IPS-NIHi11 (cell line): Measurements from ENCODE around the gene CCNQ.
A peak's percentile ranks its signal among the peaks of the same experiment; 100 is the strongest.

Experiments used
- DNase-seq: peaks from one replicate; pipeline ENCODE4 v3.0.0; 2012; ENCODE audit warnings: mixed read lengths, low spot score

Gene CCNQ

DNA sequence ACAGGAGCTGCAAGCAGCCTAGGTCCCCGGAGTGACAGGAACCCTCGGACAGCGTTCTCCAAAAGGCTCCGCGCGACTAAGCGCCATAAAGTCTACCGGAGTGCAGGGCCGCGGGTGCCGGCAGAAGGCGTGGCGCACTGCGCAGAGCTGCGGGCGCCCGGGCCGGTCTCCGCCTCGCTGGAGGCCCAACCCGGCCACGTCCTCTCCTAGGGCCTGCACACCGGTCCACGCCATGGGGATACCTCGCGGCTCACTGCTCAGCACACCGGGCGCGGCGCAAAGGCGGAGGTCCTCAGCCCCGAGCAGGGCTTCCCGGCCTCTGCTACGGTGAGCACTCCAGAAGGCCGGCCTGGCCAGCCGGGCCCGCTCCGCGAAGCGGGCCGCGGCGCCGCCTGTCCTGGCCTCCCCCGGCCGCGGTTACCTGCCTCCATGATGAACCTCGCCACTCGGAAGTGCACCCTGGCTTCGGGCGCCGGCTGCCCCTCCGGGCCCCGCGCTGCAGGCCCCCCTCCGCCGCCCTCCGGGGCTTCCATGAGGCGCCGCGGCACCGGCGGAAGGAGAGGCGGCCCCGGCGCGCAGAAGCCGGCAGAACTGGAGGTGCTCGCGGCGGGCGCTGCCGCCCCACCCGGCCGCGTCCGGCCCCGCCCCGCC is at the start of gene CCNQ:
TSS of gene CCNQ (minus strand) at position 599 of the 651 bp plus-strand sequence. CDS start at position 533, 66 bp downstream.
- DNase-seq: peak; percentile 39

DNA sequence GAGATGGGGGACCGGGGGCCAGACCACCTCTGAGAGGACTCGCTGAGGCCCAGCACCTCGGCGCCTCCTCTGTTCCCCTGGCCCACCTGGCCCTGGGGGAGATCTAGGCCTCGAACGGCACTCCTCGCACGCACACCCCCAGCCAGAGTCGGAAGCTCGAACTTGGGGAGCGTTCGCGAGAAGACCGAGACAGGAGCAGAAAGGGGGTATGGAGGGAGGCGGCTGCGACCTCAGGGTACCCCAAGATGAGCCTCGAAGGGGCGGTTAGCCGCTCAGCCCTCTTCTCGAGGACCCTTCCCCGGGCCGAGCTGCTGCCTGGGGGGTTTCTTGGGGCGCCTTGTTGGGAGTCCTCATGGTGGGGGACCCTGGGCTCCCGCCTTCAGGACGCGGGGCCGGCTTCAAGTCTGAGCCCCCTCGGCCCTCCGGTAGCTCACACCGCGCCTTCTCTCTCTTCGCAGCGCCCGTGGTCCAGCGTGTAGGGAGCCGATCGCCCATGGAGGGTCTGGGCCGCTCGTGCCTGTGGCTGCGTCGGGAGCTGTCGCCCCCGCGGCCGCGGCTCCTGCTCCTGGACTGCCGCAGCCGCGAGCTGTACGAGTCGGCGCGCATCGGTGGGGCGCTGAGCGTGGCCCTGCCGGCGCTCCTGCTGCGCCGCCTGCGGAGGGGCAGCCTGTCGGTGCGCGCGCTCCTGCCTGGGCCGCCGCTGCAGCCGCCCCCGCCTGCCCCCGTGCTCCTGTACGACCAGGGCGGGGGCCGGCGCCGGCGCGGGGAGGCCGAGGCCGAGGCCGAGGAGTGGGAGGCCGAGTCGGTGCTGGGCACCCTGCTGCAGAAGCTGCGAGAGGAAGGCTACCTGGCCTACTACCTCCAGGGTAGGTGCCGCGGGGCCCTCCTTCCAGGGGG is 48.8 kb upstream of the CCNQ start:
- DNase-seq: no peak

DNA sequence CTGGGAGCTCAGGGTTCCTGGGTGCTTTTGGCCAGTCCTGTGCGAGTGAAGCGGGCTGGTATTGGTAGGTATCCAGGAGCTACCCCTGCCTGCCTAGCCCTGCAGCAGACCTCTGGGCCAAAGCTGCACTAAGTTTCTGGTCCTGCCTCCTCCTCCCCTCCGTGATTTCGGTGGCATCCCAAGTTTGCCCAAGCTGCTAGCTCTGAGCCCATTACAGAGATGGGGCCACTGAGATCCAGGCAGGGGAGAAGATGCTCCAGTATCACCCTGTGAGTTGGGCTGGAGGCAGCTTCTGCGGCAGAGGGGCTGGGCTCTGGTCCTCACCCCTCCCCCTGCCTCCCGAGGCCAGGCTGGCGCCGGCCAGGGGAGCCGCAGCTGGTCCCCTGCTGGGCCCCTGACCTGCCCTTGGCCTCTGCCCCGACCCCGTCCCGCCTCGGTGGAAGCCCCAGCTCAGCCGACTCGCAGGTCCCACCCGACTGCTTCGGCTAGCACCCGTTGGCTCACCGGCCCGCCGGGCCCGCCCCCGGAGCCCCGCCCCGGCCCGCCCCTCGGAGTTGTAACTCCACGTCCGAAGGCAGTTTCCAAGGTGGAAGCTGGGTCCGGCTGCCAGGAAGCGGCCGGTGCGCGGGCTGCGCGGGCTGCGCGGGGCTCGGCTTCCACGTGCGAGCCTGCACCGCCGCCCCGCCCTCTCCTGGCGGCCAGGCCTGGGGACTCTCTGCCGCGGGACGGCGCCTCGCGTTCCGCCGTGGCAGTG is 47.9 kb upstream of the CCNQ start, which contains the start of gene DUSP9:
TSS of gene DUSP9 (plus strand) at position 584 of the 754 bp plus-strand sequence. CDS start 751 bp downstream, outside the sequence.
- peak; percentile 78 for DNase-seq

DNA sequence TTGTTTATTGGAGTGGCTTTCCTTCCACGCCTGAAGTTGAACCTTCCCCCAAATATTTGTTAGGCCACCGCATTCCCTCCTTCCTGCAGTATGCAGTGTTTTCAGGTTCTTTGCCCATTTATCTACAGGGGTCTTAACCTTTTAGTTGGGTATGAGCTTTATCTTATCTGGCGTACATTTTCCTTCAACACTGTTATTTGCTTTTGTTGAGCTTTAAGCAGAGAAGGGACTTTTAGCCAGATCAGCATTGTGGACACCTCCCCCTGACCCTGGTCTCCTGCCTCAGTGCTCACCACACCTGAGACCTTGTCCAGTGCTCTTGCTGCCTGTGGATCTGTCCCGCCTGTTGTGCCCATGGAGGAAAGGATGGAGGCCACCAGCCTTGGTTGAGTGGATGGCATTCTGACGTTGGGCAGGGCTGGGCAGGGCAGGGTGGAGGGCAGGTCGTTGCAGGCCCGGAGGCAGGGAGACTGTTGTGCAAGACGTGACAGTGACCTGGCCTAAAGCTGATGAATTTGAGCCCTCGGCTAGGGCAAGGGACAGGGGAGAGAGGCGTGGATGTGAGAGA is 47.1 kb upstream of the CCNQ start:
- no peak for DNase-seq

DNA sequence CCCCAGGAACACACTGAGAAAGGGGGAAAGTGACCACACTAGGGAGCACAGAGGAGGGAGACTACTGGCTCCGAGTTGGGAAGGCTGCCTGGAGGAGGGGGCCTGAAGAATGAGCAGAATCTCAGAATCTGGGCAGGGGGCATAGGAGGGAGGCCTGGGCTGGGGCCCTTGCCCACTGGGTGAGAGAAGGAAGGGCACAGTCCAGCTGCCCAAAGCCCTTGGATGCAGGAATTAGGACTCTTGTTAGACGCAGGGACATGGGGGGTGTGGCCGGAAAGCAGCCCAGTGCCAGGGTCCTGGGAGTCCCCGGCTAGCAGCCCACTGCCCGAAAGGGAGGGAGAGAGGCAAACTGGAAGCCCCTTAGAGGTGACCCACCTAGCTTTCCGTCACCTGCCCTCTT is 46.2 kb upstream of the CCNQ start:
- DNase-seq: no peak

DNA sequence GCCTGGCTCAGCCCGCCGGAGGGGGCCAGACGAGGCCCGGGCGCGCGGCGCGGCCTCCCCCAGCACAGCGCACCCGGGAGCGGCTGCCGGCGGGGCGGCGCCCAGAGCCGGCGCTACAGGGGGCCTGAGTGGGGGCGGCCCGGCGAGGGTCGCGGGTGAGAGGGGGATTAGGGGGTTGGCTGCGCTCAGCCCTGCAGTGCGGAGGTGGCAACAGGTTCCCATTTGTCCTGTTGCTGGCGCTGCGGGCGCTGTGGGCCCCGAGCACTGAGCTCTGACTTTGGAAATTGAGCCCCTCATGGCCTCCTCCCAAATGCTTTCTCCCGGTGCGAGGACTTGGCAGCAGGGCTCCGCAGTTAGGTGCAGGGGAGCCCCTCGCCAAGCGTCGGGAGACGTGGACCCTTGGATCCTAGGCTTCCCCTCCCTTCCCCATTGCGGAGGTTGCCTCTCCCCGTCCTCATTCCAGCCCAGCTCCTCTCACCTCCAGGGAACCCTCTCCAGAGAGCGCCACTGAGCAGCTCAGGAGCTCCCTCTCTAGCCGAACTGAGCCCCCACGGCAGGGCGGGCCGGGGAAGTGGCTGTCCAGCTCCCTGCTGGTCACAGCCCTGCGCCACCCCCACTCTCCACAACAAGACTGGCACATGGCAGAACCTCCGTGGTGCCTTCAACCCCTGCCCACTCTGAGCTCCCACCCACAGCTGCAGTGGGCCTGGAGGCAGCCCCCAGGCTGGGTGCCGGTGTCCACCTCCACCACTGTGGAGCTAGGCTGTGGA is 45.6 kb upstream of the CCNQ start:
- DNase-seq: no peak

DNA sequence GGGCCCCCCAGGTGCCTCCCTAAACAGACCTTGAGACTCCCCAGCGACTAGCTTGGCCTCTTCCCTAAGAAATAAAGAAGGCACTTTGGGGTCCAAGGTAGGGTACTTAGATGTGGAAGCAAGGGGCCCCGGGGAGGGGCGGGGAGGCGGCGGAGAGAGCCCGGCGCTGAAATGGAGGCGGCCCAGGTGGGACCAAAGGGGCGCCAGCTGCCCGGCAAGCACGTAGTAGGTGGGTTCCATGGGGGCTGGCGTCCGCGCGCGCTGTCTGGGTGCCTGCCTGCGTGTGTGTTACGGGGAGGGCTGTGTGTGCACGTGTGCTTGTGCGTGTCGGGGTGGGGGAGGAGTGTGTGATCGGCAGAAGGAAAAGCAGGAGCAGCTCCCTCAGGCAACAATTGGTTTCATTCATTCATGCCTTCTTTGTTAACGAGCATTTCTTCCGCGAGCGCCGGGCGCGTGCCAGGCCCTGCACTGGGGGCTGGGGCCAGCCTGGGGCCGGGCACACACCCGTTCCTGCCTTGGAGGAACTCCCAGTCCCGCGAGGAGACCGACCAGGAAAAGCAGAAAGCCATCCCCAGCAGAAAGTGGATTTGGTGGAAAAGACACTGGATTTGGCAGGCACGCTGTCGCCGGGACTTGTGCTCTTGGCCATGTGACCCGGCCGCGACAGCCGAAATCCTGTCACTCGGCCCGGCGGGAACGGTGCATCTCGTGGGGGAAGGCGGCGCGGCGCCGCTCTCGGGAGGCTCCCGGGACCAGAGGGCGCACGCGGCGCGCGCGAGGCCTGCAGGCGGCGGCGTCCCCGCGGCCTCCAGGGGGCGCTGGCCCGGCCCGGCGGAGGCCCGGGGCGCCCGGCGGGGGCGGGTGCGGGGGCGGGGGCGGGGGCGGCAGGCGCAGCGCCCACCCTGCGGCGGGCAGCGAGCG is 44.8 kb upstream of the CCNQ start:
- DNase-seq: peak; percentile 67

DNA sequence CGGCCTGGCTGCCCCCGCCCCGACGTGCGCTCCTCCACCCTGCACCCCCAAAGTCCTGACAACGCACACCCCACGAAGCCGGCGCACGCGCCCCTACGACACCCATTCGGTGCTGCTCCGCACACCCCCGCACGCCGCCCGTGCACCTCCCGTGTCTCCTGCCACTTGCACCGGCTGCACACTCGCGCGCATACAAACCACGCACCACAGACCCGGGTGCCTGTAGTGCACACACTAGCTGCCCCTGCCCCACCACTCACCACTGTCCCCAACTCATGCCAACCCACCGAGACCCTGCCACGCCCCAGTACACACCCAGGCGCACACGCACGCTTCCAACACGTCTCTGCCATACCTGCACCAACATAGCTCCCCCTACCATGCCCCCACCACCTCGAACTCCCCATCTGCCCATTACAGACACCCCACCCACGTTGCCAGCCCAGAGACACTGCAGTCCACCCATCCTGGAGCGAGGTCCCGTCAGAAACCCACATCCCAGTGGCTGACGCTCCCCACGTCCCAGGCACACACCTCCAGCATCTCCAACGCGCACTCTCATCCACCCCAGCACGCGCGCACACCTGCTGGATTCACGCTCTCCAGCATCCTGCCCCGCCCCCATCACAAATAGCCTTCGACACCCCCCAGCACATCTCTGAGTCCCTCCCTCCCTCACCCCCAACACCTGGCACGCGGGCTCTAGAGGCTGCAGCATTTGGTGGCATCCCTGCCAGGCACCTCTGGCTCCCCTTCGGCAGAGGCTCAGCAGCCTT is 43.9 kb upstream of the CCNQ start:
- no peak for DNase-seq

DNA sequence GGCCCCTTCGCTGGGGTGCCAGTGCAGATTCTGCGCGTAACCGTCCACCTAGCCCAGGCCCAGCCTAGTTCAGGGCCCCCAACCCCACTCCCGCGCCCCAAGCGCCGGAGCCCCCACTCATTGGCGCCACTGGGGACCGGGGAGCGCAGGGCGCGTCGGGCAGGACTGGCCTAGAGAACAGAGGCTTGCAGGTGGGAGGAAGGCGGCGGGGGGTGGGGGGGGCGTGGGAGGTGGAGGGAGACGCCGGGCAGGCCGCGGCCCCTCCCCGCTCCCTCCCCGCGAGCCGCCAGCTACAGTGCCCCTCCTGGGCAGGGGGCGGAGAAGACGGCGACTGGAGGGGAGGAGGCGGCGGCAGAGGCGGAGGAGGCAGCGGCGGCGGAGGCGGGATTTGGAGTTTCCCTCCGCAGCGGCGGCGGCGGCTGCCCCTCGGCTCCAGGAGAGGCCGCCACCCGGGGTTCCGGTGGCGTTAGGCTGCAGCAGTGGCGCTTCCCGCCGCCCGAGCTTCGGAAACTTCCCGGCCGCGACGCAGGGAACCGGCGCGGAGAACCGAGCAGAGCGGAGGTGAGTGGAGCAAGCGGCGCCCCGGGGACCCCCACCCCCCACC is 43.2 kb upstream of the CCNQ start:
- DNase-seq: peak; percentile 55

DNA sequence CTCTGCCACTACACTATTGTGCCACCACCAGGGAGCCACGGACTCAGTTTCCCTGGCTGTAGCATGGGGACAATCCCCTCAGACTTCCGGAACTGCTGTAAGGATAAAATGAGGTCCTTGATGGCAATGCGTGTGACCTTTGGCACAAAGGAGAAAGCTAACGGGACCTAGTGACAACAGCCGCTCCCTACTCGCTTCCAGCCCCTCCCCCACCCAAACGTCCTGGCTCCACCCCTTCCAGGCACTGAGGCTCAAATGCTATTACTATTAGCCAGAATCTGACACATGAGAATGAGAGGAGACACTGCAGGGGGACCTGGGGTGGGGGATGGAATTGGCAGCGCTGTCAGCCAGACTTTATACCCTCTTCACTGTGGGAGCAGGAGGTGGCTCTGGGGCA is 42.7 kb upstream of the CCNQ start:
- no peak for DNase-seq

DNA sequence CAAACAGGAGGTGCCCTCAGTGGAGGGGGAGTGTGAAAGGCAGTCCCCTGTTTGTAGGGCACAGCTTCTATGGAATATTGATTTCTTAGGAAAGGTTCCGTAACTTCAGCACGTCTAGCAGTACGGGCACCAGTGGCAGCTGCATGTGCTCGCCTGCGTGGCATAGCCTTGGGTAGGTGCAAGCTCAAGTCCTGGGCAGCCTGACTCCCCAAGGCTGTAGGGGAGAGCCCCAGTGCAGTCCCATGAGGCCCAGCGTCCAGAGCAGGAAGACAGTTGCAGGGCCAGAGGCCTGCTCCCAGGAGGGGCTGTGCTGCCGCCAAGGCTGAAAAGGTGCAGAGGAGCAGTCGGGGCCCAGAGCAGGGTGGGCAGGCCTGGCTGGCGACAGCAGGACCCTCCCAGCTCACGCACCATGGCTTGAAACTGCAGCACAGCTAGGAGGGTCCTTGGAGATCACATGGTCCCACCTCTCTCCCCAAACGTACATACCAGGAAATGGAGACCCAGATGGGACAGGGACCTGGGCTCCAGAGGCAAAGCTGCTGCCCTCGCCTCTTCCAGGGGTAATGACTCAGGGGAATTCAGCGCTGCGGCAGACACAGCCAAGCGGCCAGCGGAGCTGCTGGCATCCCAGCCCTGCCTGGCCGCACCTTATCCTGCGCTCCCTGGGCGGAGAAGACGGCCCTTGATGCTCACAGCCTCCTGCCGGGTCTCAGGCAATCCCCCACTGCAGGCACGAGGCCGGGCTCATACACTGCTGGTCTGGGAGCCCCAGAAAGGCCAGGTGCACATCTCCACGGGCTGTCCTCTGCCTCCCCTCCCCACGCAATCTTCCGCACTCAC is 42.0 kb upstream of the CCNQ start:
- no peak for DNase-seq

DNA sequence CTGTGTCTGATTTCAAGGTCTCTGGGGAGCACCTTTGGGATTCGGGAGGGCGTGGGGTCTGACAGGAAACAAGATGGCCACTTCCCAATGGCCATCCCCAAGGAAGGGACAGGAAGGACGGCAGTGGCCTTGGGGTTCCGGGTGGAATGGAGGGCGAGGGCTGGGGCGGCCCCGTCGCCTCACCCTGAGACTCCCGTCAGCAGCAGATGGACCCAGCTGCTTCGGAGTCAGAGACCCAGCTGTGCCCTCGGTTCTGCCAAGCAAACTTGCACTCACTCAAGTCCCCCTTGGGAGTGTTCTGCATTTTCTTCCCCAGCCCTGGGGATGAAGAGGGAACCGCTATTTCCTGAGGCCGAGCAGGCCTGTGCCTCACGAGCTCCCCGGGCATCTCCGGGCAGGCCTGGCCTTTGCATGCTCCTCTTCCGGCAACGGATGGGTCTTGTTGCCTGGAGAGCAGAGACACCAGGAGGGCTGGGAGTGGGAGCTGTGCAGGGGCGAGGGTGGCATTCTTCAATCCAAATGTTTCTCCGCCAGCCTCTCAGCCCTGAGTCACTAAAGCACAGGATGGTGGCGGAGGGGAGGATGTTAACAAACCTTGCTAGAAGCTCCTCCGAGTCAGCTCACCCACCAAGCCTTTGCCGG is 41.2 kb upstream of the CCNQ start:
- no peak for DNase-seq

DNA sequence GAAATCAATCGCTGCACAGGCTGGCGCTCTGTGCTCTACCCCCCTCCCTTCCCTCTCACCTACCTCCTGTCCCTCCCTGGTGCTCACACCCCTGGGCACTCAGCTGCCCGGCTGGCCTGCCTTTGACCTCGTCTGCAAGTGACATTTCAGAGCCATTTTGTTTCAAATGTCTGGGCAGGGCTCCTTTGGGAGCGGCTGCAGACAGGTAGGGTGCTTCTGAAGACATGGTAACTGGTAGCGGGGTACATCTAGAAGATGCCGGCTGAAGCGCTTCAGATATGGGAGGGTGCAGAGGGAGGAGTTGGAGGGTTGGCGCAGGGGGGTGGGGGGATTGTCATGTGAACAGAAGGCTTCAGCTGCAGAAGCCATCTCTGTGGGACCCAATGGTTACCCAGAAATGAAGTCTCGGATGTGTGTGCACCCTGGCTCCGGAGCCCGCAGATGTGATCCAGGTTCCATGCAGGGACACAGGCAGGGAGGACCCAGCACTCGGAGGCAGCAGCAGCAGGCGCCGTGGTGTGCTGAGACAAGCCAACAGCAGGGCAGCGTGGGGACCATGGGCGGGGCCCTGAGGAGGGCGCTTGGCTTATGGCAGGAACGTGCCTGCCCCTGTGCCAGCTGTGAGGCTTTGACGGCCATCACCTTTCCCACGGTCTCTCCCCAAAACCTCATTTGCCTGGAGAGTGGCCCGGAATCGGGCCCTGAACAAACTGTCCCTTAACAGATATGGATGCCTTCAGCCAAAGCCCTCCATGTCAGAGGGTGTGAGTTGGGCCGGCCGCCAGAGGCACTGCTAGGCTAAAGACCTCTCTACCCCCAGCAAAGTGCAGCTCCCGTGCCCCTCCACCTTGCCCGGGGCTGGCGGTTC is 40.5 kb upstream of the CCNQ start:
- no peak for DNase-seq

DNA sequence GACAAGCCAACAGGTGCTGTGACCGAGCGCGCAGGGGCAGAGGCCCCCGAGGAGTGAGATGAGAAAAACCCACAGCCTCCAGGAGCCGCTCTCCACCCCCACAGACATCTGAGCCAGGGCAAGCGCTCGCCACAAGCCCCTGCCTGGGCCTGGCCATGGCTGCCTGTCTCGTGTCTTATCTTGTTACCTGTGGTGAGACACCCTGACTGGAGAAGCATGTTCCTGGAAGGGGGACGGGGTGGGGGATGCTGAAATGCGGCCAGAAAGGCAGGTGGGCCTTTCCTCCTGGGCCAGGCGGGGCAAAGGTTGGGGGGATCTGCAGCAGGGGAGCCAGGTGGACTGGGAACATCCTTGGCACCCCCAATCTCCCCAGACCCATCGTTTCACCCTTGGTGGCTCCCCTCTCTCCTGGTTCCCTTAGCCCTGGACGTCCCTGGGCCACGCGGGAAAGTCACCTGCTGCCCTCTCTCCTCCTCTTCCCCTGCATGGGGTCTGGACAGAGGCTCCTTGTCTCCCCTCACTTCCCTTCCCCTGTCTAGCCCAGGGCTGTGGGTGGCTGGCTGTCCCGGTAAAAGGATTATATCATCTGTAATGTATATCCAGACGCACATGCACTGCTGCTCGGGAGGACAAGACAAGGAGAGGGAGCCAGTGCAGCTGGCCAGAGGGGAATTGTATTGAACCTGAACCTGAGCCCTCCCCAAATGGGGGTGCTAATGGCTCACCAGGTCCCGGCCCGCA is 39.7 kb upstream of the CCNQ start:
- no peak for DNase-seq

DNA sequence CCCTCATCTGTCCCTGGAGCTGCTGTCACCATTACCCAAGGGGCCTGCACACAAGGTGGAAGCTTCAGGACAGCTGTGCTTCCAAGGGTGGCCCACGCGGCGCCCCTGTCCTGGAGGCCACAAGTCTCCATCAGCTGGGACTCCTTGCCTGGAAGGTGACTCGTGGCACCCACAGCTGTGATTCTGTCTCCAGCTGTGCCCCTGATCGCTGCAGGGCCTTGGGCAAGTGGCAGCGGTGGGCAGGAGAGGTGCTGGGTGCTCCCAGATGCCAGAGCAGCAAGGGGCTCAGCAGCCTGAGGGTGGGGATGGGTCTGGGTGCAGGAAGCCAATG is 39.1 kb upstream of the CCNQ start:
- DNase-seq: no peak
